ENCODE measurements around the gene ARHGAP15.

The ARHGAP15 gene

GRCh38 chr2:143698352-143698751, 569.1 kb downstream of the ARHGAP15 start:
- Histone ChIP-seq H2BK12ac (ENCODE audit: low read length) (no peak overlapping the region), H2AFZ (ENCODE audit: insufficient read depth, low read length, poor library complexity) (no peak overlapping the region), H3K4me1 (ENCODE audit: control insufficient read depth in 1 of 2, insufficient read depth in 2 of 2, low read length in 2 of 2) (no peaks in the 10 kb centered on the region), H3K79me1 (ENCODE audit: low read length) (no peaks in the 10 kb centered on the region), H3K4me2 (ENCODE audit: low read length) (no peak overlapping the region), H3K18ac (ENCODE audit: low read length) (no peak overlapping the region), H3K23ac (ENCODE audit: low read length) (no peak overlapping the region), H3K36me3 (ENCODE audit: control insufficient read depth in 1 of 2, insufficient read depth in 2 of 2, low read length in 2 of 2) (no peaks in the 10 kb centered on the region), H3K14ac (ENCODE audit: low read length) (no peak overlapping the region), H2AK5ac (ENCODE audit: low read length) (no peak overlapping the region), H2BK5ac (ENCODE audit: low read depth, low read length, poor library complexity) (no peak overlapping the region), H4K91ac (ENCODE audit: low read depth, low read length) (no peak overlapping the region), H3K27me3 (ENCODE audit: insufficient read depth, low read length) (no peaks in the 10 kb centered on the region), H3K9ac (ENCODE audit: low read length) (no peak overlapping the region), H3K79me2 (ENCODE audit: control insufficient read depth, insufficient read depth, low read length, poor library complexity) (no peaks in the 10 kb centered on the region), H3K27ac (ENCODE audit: low read depth, low read length) (no peak overlapping the region), H4K8ac (ENCODE audit: low read depth, low read length) (no peak overlapping the region), H2BK120ac (ENCODE audit: insufficient read depth, low read length, poor library complexity) (no peak overlapping the region), H3K4ac (ENCODE audit: low read depth, low read length) (no peak overlapping the region), H4K12ac (ENCODE audit: low read depth, low read length) (no peak overlapping the region), H3K4me3 (ENCODE audit: low read depth, low read length) (no peak overlapping the region), H3K9me3 (ENCODE audit: insufficient read depth, low read depth, low read length) (no peaks in the 10 kb centered on the region)
- no CpG with 5 or more reads among the region's 2 CpGs for WGBS (ENCODE audit: extremely low coverage, insufficient coverage, insufficient read length)
- no peak for DNase-seq

DNA sequence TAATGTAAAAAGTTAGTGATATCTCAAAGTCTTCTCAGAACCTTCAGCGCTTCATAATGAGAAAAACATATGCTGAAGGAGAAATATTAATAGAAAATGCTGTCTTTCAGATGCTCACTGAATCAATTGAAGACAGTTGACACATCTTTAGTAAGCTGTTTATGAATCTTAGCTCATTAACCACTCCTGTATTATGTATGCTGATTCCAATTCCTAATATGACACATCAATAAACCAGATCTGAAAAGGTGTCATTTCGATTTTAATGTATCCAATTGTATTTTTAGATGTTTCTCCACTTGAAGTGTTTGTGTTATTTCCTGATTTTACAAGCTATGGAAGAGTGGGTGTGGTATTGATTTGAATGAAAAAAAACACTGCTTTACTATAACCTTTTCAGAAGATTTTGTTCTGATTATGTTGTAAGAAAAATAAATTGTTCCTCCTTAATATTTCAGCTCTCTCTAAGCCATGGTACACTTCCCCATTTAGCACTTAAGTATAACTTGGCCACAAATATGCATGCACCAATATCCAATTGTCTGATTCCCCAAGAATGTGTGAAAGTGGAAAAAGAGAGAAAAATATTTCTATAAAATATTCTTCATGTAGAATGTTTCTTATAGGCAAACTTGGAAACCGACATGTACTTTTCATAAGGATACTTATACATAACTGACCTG, 569.8 kb downstream of the ARHGAP15 start:
- Histone ChIP-seq H3K27me3 (ENCODE audit: insufficient read depth, low read length) (no peaks in the 10 kb centered on the region), H3K4ac (ENCODE audit: low read depth, low read length) (no peak overlapping the region), H3K14ac (ENCODE audit: low read length) (no peak overlapping the region), H3K4me3 (ENCODE audit: low read depth, low read length) (no peak overlapping the region), H2AK5ac (ENCODE audit: low read length) (no peak overlapping the region), H4K8ac (ENCODE audit: low read depth, low read length) (no peak overlapping the region), H4K12ac (ENCODE audit: low read depth, low read length) (no peak overlapping the region), H3K36me3 (ENCODE audit: control insufficient read depth in 1 of 2, insufficient read depth in 2 of 2, low read length in 2 of 2) (no peaks in the 10 kb centered on the region), H2BK120ac (ENCODE audit: insufficient read depth, low read length, poor library complexity) (no peak overlapping the region), H3K79me2 (ENCODE audit: control insufficient read depth, insufficient read depth, low read length, poor library complexity) (no peaks in the 10 kb centered on the region), H2BK12ac (ENCODE audit: low read length) (no peak overlapping the region), H4K91ac (ENCODE audit: low read depth, low read length) (no peak overlapping the region), H2AFZ (ENCODE audit: insufficient read depth, low read length, poor library complexity) (no peak overlapping the region), H3K23ac (ENCODE audit: low read length) (no peak overlapping the region), H3K9me3 (ENCODE audit: insufficient read depth, low read depth, low read length) (no peaks in the 10 kb centered on the region), H3K9ac (ENCODE audit: low read length) (no peak overlapping the region), H3K27ac (ENCODE audit: low read depth, low read length) (no peak overlapping the region), H3K79me1 (ENCODE audit: low read length) (peaks cover under 1% of the 10 kb centered on the region), H3K18ac (ENCODE audit: low read length) (no peak overlapping the region), H3K4me2 (ENCODE audit: low read length) (no peak overlapping the region), H2BK5ac (ENCODE audit: low read depth, low read length, poor library complexity) (no peak overlapping the region), H3K4me1 (ENCODE audit: control insufficient read depth in 1 of 2, insufficient read depth in 2 of 2, low read length in 2 of 2) (peaks cover under 1 to 2% of the 10 kb centered on the region in 2 experiments)
- WGBS (ENCODE audit: extremely low coverage, insufficient coverage, insufficient read length): no CpG with 5 or more reads among the region's 3 CpGs
- no peak for DNase-seq

- Histone ChIP-seq H3K23ac (ENCODE audit: low read length) (no peak overlapping the region), H3K9ac (ENCODE audit: low read length) (no peak overlapping the region), H3K27me3 (ENCODE audit: insufficient read depth, low read length) (no peaks in the 10 kb centered on the region), H2AK5ac (ENCODE audit: low read length) (no peak overlapping the region), H3K79me1 (ENCODE audit: low read length) (peaks cover 3% of the 10 kb centered on the region), H3K4ac (ENCODE audit: low read depth, low read length) (no peak overlapping the region), H3K79me2 (ENCODE audit: control insufficient read depth, insufficient read depth, low read length, poor library complexity) (no peaks in the 10 kb centered on the region), H3K9me3 (ENCODE audit: insufficient read depth, low read depth, low read length) (no peaks in the 10 kb centered on the region), H3K4me2 (ENCODE audit: low read length) (no peak overlapping the region), H4K91ac (ENCODE audit: low read depth, low read length) (no peak overlapping the region), H2BK5ac (ENCODE audit: low read depth, low read length, poor library complexity) (no peak overlapping the region), H2BK12ac (ENCODE audit: low read length) (no peak overlapping the region), H2BK120ac (ENCODE audit: insufficient read depth, low read length, poor library complexity) (no peak overlapping the region), H3K36me3 (ENCODE audit: control insufficient read depth in 1 of 2, insufficient read depth in 2 of 2, low read length in 2 of 2) (no peaks in the 10 kb centered on the region), H3K18ac (ENCODE audit: low read length) (no peak overlapping the region), H4K12ac (ENCODE audit: low read depth, low read length) (no peak overlapping the region), H3K4me1 (ENCODE audit: control insufficient read depth in 1 of 2, insufficient read depth in 2 of 2, low read length in 2 of 2) (peaks cover 3 to 5% of the 10 kb centered on the region in 2 experiments), H3K14ac (ENCODE audit: low read length) (no peak overlapping the region), H3K4me3 (ENCODE audit: low read depth, low read length) (no peak overlapping the region), H3K27ac (ENCODE audit: low read depth, low read length) (no peak overlapping the region), H4K8ac (ENCODE audit: low read depth, low read length) (no peak overlapping the region), H2AFZ (ENCODE audit: insufficient read depth, low read length, poor library complexity) (no peak overlapping the region)
- no peak for DNase-seq
- no CpG with 5 or more reads among the region's 2 CpGs for WGBS (ENCODE audit: extremely low coverage, insufficient coverage, insufficient read length)
These were observed 571.6 kb downstream of the ARHGAP15 start for GRCh38 chr2:143700865-143701264.

GRCh38 chr2:143701785-143702184, 572.6 kb downstream of the ARHGAP15 start:
- Histone ChIP-seq H4K8ac (ENCODE audit: low read depth, low read length) (no peak overlapping the region), H3K36me3 (ENCODE audit: control insufficient read depth in 1 of 2, insufficient read depth in 2 of 2, low read length in 2 of 2) (no peaks in the 10 kb centered on the region)

More at GRCh38 chr2:143701785-143702184, 572.6 kb downstream of the ARHGAP15 start:
- H3K4me3 ChIP-seq (ENCODE audit: low read depth, low read length): no peak overlapping the region
- H3K79me2 ChIP-seq (ENCODE audit: control insufficient read depth, insufficient read depth, low read length, poor library complexity): no peaks in the 10 kb centered on the region
- no peak overlapping the region for H2BK5ac ChIP-seq (ENCODE audit: low read depth, low read length, poor library complexity)
- H3K4ac ChIP-seq (ENCODE audit: low read depth, low read length): no peak overlapping the region
- no CpG with 5 or more reads among the region's 1 CpG for WGBS (ENCODE audit: extremely low coverage, insufficient coverage, insufficient read length)
- H3K18ac ChIP-seq (ENCODE audit: low read length): no peak overlapping the region
- no peak overlapping the region for H3K27ac ChIP-seq (ENCODE audit: low read depth, low read length)
- H3K27me3 ChIP-seq (ENCODE audit: insufficient read depth, low read length): no peaks in the 10 kb centered on the region
- peaks cover 3% of the 10 kb centered on the region for H3K79me1 ChIP-seq (ENCODE audit: low read length)
- no peak for DNase-seq
- no peak overlapping the region for H4K12ac ChIP-seq (ENCODE audit: low read depth, low read length)
- H3K14ac ChIP-seq (ENCODE audit: low read length): peak overlapping the region; percentile 18
- no peak overlapping the region for H3K4me2 ChIP-seq (ENCODE audit: low read length)
- H3K9ac ChIP-seq (ENCODE audit: low read length): no peak overlapping the region
- peaks cover 3 to 7% of the 10 kb centered on the region in 2 experiments for H3K4me1 ChIP-seq (ENCODE audit: control insufficient read depth in 1 of 2, insufficient read depth in 2 of 2, low read length in 2 of 2)
- H2AK5ac ChIP-seq (ENCODE audit: low read length): no peak overlapping the region
- peak overlapping the region; percentile 67 for H2BK12ac ChIP-seq (ENCODE audit: low read length)
- H2BK120ac ChIP-seq (ENCODE audit: insufficient read depth, low read length, poor library complexity): peak overlapping the region; percentile 10
- H4K91ac ChIP-seq (ENCODE audit: low read depth, low read length): no peak overlapping the region
- no peak overlapping the region for H2AFZ ChIP-seq (ENCODE audit: insufficient read depth, low read length, poor library complexity)
- H3K23ac ChIP-seq (ENCODE audit: low read length): no peak overlapping the region
- H3K9me3 ChIP-seq (ENCODE audit: insufficient read depth, low read depth, low read length): no peaks in the 10 kb centered on the region

Measured in trophoblast cell (in vitro differentiated cells and primary cell).